MM.1S (cell line): ENCODE results near the gene USB1.

Experiments
- DNase-seq: peaks from one replicate; pipeline ENCODE4 v3.0.0-alpha.2; 2015
- H2AFZ ChIP-seq: fragments of 300-600 bp; sonication (generic); 2 replicates; pipeline ENCODE4 v1.6.0; 2016; ENCODE audit warnings: antibody characterized with exemption, low read length
- H3F3A ChIP-seq: fragments of 300-600 bp; sonication (generic); 2 replicates; pipeline ENCODE4 v1.6.1; 2016; ENCODE audit warnings: mild to moderate bottlenecking, antibody characterized with exemption, low read length, moderate library complexity, mixed read lengths; ENCODE audit not compliant: insufficient read depth
- H3K27ac ChIP-seq: fragments of 300-600 bp; sonication (generic); 2 replicates; pipeline ENCODE4 v1.5.1; 2016; ENCODE audit warnings: mild to moderate bottlenecking, low read length
- H3K27me3 ChIP-seq: fragments of 300-600 bp; sonication (generic); replicated peaks from 2 replicates; pipeline ENCODE4 v1.6.0; 2016; ENCODE audit warnings: low read length; ENCODE audit not compliant: insufficient read depth
- H3K36me3 ChIP-seq: fragments of 300-600 bp; sonication (generic); replicated peaks from 2 replicates; pipeline ENCODE4 v1.6.1; 2016; ENCODE audit warnings: mild to moderate bottlenecking, low read length, mixed read lengths; ENCODE audit not compliant: insufficient read depth
- H3K4me1 ChIP-seq: fragments of 300-600 bp; sonication (generic); 2 replicates; pipeline ENCODE4 v1.6.1; 2016; ENCODE audit warnings: low read length, mixed read lengths
- H3K4me2 ChIP-seq: fragments of 300-600 bp; sonication (generic); 2 replicates; pipeline ENCODE4 v1.6.0; 2016; ENCODE audit warnings: low read depth, low read length
- H3K4me3 ChIP-seq: fragments of 300-600 bp; sonication (generic); 2 replicates; pipeline ENCODE4 v1.5.1; 2016; ENCODE audit warnings: low read length, mixed read lengths
- H3K79me2 ChIP-seq: fragments of 300-600 bp; sonication (generic); 2 replicates; pipeline ENCODE4 v1.6.1; 2016; ENCODE audit warnings: mixed run types, low read length, mixed read lengths
- H3K9ac ChIP-seq: fragments of 300-600 bp; sonication (generic); 2 replicates; pipeline ENCODE4 v1.6.1; 2016; ENCODE audit warnings: low read length, mixed read lengths
- H3K9me2 ChIP-seq: fragments of 300-600 bp; sonication (generic); replicated peaks from 2 replicates; pipeline ENCODE4 v1.6.1; 2016; ENCODE audit warnings: mild to moderate bottlenecking, low read length, mixed read lengths; ENCODE audit not compliant: insufficient read depth
- H3K9me3 ChIP-seq: fragments of 300-600 bp; sonication (generic); replicated peaks from 2 replicates; pipeline ENCODE4 v1.6.1; 2016; ENCODE audit warnings: mild to moderate bottlenecking, low read length, mixed read lengths; ENCODE audit not compliant: insufficient read depth
- H4K20me1 ChIP-seq: fragments of 300-600 bp; sonication (generic); 2 replicates; pipeline ENCODE4 v1.6.1; 2016; ENCODE audit warnings: mild to moderate bottlenecking, low read length, moderate library complexity, mixed read lengths; ENCODE audit not compliant: insufficient read depth
- CTCF ChIP-seq: fragments of 300-600 bp; sonication (generic); IDR thresholded peaks from 2 replicates; pipeline ENCODE4 v1.5.1; 2016; ENCODE audit warnings: antibody characterized with exemption, low read length, mixed read lengths
- EZH2 ChIP-seq: fragments of 300-600 bp; sonication (generic); optimal IDR thresholded peaks from 2 replicates; pipeline ENCODE3; 2017; ENCODE audit warnings: low read depth, mild to moderate bottlenecking, antibody characterized with exemption, low read length, mixed read lengths
- EZH2phosphoT487 ChIP-seq: fragments of 300-600 bp; sonication (generic); IDR thresholded peaks from 2 replicates; pipeline ENCODE4 v1.6.1; 2018; ENCODE audit warnings: antibody characterized with exemption, low read length

USB1 gene

GRCh38 chr16:58049232-58050185 lies 48.3 kb downstream of the USB1 start:
- no peak overlapping the region for H3K4me2 ChIP-seq
- no peaks in the 10 kb centered on the region for H3K9me3 ChIP-seq
- no peak overlapping the region for H3K9ac ChIP-seq
- H3K36me3 ChIP-seq = no peaks in the 10 kb centered on the region
- no peaks in the 10 kb centered on the region for H4K20me1 ChIP-seq
- no peaks in the 10 kb centered on the region; the same call in 1 of the 2 replicates for H3K27me3 ChIP-seq
- no peak overlapping the region for H2AFZ ChIP-seq
- DNase-seq = no peak
- H3K27ac ChIP-seq = no peak overlapping the region
- no peaks in the 10 kb centered on the region for H3F3A ChIP-seq
- TF ChIP-seq CTCF (no peak), EZH2 (no peak), EZH2phosphoT487 (no peak)
- no peaks in the 10 kb centered on the region for H3K79me2 ChIP-seq
- no peaks in the 10 kb centered on the region for H3K9me2 ChIP-seq
- H3K4me1 ChIP-seq = no peaks in the 10 kb centered on the region
- no peak overlapping the region for H3K4me3 ChIP-seq

- no peaks in the 10 kb centered on the region for H3F3A ChIP-seq
- no peaks in the 10 kb centered on the region for H3K9me3 ChIP-seq
- no peaks in the 10 kb centered on the region for H3K4me1 ChIP-seq
- H3K4me2 ChIP-seq = no peak overlapping the region
- no peaks in the 10 kb centered on the region; the same call in 1 of the 2 replicates for H3K27me3 ChIP-seq
- no peaks in the 10 kb centered on the region for H4K20me1 ChIP-seq
- no peak for DNase-seq
- no peak for TF ChIP-seq EZH2
- no peak for TF ChIP-seq CTCF
- TF ChIP-seq EZH2phosphoT487 = no peak
- H2AFZ ChIP-seq = no peak overlapping the region
- no peak overlapping the region for H3K4me3 ChIP-seq
- H3K79me2 ChIP-seq = no peaks in the 10 kb centered on the region
- H3K9ac ChIP-seq = no peak overlapping the region
- no peaks in the 10 kb centered on the region for H3K36me3 ChIP-seq
- no peak overlapping the region for H3K27ac ChIP-seq
- H3K9me2 ChIP-seq = no peaks in the 10 kb centered on the region
Measured at GRCh38 chr16:58051296-58051695, 50.1 kb downstream of the USB1 start.

GRCh38 chr16:58051821-58052603 lies 50.8 kb downstream of the USB1 start:
- Histone ChIP-seq H3K9me2 (no peaks in the 10 kb centered on the region), H3K4me1 (no peaks in the 10 kb centered on the region), H2AFZ (no peak overlapping the region), H4K20me1 (no peaks in the 10 kb centered on the region), H3K27me3 (no peaks in the 10 kb centered on the region; the same call in 1 of the 2 replicates), H3K9me3 (no peaks in the 10 kb centered on the region), H3K9ac (no peak overlapping the region), H3K4me2 (no peak overlapping the region), H3K79me2 (no peaks in the 10 kb centered on the region), H3K36me3 (no peaks in the 10 kb centered on the region), H3K27ac (no peak overlapping the region), H3K4me3 (no peak overlapping the region), H3F3A (no peaks in the 10 kb centered on the region)
- TF ChIP-seq CTCF (no peak), EZH2phosphoT487 (no peak), EZH2 (no peak)
- no peak for DNase-seq
